Stimulated activated CD8-positive, alpha-beta memory T cell treated with anti-CD3 and anti-CD28 coated beads, Interleukin-4, amount 100 ng/mL, for 24 hours (primary cell): Measurements from ENCODE around the gene TSHZ2.

Experiments used
- DNase-seq: peaks from one replicate; pipeline ENCODE4 v3.0.0-alpha.2; 2020; ENCODE audit warnings: low read depth

Gene TSHZ2

DNA sequence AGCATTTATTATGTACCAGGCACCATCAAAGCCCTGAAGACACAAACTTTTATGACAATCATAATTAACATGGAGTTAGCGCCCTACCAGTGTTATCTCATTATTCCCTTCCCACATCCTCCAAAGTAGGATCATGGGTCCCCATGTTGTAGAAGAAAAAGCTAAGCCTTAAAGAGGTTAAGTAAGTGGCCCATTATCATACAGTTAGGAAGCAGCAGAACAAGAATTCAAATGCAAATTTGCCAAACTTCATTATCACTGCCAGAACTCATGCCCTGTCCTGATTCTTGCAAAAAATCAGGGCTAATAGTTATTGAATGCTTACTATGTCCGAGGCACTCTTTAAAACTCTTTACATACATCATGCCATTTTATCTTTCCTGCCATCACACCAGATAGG, 310.9 kb downstream of the TSHZ2 start:
- no peak for DNase-seq

DNA sequence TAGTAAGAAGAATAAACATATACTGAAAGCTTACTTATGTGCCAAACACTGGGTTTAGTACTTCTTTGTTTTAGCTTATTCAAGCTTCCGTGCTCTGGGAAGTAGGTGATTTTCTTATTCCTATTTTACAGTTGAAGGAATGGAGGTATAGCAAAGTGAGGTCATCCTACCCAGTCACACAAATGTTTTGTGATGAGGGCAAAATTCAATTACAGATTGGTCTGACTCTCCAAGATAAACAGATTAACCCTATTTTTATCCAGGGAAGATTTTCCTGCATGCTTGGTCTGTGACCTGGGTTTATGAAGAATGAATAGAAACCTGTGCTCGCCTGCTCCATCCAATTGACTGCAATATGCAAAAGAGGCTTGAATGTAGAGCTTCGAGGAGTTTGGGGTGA, 311.4 kb downstream of the TSHZ2 start:
- no peak for DNase-seq

DNA sequence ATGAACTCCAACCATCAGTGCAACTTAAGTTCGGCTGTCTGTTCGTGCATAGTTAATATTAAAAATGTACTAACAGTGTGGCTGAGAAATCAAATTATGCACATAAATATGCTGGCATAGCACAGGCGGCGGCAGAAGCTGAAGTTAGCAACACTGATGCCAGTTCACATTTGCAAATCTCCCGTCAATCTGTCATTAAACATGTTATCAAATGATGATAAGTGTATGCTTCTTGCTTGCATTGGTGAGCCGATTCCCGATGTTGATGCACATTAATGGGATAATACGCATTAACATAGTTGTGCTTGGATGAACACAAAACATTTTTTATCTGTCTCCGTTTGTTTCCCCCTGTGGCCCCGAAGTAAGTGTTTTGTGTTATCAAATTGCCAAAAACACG, 312.1 kb downstream of the TSHZ2 start:
- no peak for DNase-seq

DNA sequence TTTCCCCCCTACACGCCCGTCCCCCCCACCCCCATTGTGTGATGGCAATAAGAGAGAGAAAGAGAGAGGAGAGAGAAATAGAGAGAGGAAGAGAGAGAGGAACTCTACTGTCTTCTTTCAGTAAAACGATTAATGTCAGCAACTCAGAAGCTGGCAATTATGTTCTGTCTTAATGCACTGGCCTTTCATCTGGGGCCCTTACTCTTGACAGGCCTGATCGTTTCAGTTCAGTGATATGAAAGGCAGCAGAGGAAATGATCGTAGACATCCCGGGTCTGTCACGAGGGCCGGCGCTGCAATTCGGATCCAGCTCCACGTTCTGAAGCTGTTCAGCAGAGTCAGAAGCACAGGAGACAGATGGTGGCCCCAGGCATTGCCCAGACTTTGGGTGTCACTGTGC, 312.5 kb downstream of the TSHZ2 start:
- no peak for DNase-seq

DNA sequence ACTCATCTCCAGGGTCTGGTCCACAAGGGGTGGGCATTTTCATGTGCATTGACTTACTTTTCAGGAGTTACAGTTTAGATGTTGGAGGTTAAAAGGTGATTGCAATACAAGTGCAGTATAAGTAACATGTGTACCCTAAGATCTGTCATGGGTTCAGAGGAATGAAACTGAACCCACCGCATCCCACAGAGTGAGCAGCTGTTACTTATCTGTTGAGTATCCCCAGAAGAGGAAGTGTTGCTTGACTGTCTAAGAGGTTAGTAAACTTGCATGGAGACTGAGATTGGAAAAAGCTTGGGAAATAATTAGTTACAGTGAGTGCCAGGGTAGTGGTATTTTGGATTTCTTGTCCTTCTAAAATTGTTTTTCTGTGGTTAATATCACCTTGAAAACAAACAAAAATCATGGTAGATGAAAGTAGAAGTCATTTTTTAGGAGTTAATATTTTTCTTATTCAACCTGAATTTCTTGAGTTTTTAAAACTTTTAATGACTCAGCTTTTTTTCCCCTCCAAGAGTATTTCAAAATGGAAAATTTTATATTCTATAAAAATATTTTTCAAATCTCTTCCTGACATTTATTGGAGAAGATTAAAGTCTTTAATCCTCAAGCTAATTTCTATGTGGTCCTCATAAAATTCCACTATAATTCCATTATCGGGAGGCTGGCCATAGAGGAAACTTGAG, 315.3 kb downstream of the TSHZ2 start:
- DNase-seq, result no peak

DNA sequence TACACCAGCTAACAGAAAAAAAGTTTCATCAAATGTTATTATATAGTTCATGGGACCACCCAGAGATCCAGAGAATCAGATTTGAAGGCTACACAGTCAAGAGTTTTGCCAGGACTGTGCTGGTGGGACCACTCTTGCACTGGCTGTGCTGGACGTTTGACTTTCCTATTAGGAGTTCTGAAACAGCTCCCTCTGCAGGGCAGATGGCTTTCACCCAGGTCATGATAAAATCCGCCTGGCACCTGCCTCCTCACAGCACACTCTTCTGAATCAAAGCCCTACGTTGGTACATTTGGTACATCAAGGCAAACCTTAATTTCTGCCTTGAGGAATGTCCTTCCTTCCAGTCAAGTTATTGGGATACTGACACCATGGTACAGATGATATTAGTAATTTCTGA, 319.4 kb downstream of the TSHZ2 start:
- DNase-seq, result no peak

DNA sequence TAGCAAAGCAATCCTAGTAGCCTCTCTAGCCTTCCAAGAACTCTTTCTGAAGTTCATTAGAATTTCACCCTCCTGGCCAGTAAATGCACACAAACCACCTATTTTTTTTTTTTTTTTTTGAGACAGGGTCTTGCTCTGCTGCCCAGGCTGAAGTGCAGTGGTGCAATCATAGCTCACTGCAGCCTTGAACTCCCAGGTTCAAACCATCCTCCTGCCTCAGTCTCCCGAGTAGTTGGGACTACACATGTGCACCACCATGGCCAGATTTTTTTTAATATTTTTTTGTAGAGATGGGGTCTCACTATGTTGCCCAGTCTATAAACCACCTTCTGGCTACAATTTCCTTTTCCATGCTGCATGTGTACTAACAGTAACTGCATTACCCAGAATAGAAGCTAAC, 320.2 kb downstream of the TSHZ2 start:
- no peak for DNase-seq

DNA sequence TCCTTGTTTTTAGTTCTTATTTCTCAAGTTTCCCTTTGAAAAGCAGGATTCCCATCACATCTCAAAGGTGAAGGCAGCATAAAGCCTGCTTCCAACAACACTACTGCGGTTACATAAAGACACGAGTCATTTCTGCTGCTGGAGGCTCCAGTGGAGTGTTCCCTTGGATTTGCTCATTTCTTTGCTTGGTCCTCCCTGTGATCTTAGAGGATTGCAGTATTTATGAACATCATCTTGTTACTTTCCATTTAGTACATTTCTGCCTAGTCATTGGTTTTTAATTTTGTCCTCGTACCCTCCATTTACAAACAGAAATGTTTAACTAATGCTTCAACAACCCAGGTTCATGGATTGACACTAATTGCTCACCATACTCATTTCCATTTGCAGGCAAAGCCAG, 322.6 kb downstream of the TSHZ2 start:
- DNase-seq, result no peak

DNA sequence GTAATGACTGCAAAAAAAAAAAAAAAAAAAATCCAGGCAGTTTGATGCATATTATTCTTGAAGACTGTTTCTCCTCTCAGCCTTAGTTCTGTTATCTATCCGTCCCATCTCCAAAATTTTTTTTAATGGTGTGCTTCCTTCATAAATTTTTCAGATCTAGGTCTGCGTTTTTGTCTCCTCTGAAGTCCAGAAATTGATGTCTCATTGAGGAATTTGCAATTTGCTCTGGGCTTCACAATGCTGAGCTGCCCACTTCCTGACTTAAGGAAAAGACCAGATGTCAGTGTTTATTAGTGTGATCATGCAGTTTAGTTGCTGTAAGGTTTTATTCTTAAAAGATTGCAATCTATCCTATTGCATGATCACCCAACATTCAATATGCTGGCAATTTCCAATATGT, 323.9 kb downstream of the TSHZ2 start:
- no peak for DNase-seq

DNA sequence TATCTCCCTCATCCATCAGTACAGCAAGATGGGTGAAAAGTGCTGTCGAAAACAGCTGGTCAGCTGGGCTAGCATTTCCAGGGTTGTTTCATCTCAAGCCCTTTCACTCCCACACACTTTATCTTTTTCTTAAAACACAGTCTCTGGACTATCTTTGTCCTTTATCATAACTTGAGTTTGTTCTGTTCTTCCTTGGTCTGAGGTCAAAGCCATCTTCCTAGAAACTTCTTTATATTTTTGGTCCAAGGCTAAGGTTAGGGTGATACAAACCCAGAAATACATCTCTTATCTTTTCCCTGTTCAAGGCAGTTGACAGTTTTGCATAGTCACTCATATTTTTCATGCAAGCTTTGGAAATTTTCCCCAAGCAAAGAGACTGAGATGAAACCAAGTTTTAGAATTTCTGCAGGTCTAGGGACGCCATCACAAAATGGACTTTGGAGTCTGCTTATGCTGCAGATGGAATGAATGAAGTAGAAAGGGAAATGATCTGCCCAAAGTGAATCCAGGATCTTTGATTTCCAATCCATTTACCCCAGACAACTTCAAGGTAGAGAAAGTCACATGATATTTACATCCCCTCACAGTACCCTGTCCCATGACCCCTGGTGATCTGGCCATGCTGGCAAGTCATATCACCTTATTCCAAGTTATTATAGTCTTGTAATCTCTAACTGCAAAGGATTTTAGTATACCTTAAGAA, 324.4 kb downstream of the TSHZ2 start:
- no peak for DNase-seq

DNA sequence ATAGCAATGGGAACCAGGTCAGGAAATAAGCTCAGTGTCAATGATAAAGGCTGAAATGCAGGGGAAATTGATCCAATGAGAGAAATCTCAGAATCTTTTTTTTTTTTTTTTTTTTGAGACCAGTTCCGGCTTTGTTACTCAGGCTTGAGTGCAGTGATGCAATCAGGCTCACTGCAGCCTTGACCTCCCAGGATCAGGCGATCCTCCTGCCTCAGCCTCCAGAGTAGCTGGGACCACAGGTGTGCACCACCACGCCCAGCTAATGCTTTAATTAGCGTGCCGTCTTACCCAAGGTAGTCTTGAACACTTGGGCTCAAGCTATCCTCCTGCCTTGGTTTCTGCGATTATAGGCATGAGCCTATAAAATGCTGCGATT, 325.0 kb downstream of the TSHZ2 start:
- DNase-seq, result no peak

DNA sequence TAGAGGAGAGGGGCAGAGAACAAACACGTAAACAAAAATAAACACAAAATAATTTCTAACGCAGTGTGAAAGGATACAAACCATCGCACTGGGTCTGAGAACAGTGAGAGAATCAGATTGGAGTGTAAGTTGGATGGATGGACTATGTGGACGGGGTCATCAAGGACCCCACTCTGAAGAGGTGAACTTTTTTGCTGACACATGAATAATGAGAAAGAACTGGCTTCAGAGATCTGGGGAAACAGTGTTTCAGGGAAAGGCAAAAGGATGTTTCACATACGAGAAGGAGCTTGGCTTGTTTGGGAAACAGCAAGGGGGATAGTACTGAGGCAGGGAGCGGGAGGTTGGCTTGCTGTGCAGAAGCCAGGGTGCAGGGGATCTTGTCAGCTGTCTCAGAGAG, 326.1 kb downstream of the TSHZ2 start:
- DNase-seq, result no peak

DNA sequence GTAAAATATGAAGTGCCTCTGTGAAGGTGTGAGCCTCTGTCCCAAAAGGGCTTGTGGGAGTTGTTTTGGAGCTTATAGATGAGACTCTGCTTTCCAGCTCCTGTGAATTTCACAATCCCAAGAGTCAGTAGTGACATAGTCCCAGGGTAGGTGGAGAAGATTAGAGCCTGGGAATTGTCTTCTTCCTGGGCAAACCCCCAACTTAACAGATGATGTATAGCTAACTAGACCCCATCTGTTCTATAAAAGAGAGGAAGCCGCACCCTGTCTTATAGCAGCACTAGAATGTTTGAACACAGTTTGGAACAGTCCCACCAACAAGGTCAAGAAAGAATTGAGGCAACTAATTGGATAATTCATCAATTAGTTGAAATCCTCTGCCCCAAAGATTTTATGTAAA, 326.8 kb downstream of the TSHZ2 start:
- DNase-seq, result no peak

DNA sequence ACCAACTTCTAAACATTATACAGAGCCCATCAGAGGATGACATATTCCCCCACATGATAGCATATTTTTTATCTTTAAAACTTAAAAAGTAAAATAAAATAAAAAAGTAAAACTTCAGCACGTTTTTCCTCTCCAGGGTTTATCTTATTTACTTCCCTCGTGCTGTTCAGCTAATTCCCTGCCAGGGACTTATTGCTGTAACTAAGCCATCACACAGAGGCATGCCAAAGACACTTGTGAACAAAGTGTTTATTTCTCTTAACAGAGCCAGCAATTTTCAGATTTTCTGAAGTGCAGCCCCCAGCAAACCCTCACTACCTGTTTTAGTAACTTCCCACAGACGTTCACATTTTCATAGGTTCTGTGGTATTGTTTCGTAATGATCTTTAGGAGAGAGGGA, 327.7 kb downstream of the TSHZ2 start:
- no peak for DNase-seq

DNA sequence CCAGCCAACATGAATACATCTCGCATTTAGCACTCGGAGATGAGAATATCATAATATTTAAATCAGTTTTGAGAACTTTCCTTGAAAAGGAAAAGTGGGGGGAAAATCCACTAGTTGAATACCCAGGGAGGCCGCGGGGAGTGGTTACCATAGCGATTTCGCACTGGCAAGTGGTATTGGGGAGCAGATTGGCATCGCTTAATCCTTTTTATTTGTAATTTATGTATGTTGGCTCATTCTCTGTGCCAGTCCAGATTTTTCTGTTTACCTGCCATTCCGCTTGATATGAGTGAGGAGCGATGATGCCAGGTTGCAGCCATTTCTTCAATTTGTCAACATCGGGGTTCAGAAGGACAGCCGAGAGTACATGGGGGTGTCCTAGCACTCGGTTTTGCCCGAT, 329.7 kb downstream of the TSHZ2 start:
- DNase-seq, result no peak

DNA sequence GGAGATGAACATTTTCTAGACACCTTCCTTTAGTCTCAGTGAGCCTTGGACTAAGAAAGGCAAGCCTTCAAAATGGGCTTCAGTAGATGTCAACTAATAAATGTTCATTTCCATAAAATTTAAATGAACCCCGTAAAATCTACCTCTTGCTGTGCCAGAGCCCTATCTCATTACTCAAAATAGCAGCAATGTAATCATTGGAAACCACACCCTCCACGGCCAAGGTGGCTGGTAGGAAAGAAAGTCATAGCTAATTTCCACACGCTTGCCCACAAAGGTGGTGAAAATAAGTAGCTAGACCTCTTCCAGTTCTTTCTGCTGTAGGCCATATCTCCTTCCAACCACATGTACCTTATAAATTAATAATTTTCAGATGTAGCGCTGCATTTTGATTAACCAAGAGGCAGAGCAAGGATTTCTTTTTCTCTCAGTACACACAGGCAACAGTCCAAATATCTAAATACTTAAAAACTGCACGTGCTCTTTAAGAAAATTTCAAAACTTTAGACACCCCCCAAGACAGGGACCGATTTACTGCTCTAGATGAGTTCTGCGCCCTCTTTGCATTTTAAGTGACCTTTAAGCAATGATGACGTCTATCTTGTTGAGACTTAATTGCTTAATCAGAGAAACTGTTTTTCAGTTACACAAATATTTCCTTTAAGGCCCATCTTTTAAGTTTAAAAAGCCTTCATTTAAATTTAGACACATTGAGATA, 330.7 kb downstream of the TSHZ2 start:
- no peak for DNase-seq

DNA sequence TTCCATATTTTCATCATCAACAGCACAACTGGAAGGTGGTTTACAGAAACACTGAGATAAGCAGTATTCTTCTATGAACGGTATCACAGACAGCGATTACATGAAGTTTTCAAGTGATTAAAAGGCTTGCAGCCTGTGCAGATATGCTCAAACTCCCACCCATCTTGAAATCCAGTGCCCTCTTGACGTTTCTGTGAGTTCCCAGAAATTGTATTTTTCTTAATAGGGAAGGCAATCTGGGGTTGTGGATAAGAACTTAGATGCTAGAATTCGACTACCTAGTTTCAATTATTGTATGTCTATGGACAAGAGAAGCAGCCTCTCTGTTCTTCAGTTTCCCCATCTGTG, 331.2 kb downstream of the TSHZ2 start:
- no peak for DNase-seq

DNA sequence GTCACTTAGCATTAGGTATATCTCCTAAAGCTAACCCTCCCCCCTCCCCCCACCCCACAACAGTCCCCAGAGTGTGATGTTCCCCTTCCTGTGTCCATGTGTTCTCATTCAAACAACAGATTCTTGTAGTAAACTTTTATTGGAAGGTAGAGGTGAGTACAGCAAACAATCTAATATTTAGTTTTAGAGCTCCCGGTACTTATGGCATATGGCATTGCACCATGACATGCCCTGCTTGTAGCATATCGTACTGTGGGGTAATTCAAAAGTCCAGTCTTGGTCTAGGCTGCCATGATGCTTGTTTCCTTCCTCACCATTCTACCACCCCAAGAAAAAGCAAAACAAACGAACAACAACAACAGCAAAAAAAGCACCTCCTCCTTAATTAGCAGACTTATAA, 332.0 kb downstream of the TSHZ2 start:
- DNase-seq, result no peak

DNA sequence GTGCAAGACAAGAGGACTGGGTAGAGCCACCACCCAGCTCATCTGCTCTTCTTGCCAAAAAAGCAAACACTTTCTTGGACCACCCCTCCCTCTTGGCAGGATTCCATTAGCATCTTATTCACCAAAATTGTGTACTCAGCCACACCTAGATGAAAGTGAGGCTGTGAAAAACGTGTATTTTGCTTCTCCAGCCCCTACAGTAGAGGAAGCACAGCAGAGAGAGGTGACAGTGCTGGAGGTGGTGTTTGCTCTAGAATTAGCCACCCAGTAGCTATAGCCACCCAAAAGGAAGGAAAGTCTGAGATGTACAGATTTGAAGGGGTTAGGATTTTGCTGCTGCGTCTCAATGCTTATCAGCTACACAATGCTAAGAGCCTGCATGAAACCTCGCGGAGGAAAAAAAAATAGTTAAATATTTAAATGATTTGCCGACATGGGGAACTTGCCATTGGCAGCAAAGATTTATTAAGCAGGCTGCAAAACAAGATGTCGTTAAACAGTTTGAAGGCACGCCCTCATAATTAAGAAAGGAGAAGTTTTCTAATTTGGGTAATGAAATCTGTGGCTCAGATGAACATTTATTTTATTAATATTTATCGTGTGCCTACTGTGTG, 334.1 kb downstream of the TSHZ2 start:
- no peak for DNase-seq

DNA sequence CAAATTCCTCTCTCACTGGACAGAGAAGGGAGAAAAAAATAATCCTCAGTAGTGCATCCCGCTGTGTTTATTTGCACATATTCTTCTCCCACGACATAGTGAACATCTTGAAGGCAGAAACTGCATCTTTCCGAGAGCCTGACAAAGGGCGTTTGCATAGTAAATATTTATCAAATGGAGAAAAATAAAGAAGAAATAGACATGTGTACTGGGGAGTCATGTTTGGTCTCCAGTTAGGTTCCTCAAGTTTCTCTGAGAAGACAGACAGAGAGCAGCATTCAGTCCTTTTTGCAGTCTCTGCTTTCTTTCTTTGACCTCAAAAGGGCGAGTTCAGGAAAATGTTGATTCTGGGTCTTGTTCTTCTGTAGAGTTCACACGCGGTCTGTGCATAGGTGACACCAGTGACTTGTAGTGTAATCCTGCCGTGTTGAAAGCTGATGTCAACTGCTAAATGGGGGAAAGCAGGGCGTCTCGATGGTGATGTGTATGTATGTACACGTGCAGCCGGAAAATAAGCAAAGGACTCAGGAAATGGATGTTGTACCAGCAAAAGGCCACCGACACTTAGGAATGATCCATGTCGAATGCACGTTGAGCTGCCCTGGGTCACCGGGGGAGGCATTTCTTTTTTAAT, 335.9 kb downstream of the TSHZ2 start:
- no peak for DNase-seq

DNA sequence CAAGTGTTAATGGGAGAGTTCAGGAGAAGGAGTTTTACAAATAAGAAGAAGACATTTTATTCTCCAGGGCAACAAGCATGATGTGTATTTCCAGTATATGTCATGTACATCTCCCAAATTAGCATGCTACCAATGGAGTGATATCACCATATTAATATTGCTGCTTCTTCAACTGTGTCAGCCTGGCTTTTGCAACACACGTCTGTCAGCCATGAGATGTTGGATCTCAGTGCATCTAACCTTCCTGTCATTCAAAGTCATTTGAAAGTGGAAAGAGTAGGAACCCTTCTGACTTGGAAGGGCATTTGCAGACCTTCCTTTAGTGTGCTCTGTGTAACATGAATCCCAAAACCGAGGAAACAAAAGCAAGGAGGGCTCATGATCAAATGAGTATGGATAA, 337.4 kb downstream of the TSHZ2 start:
- no peak for DNase-seq

DNA sequence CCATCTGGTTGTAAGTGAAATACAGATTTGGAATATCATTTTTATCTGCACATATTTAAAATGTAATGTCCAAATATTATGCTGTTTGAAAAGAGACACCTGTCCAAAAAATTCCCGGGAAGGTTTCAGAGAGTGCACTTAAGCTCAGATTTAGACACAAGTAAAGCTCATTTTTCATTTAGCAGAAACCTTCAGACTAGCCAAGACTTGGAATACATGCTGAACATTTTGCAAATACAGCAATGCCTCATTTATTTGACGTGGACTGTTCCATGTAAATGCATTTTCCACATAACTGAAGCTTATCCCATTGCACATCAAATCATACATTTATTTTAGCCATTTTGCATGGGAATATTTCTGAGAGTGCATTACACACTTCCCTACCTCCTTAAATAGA, 340.8 kb downstream of the TSHZ2 start:
- no peak for DNase-seq
